GM12878 (cell line): ENCODE measurements around the gene SHH. TPM values are rescaled to one million over a fixed set of nuclear protein-coding genes. Genes with fewer than 3 reads are reported as not detected.

Source experiments
- ATAC-seq: fragments of 200-7000 bp; cut with Tn5 transposase; 3 replicates; pipeline ENCODE4 v1.9.1; 2020; ENCODE audit warnings: mild to moderate bottlenecking, moderate library complexity
- BruUV-seq: library from RNA; stranded (reverse); fragments of 400-500 nt; replicated peaks from 2 replicates; lab custom pipeline; 2021; lab: Mats Ljungman, UMichigan
- CTCF ChIA-PET: fragments of 300-600 bp; sonication (Branson Sonifier 250); formaldehyde crosslinking; extraction: SDS; loops from one replicate; lab custom pipeline; 2021; ENCODE audit warnings: inconsistent platforms; lab: Yijun Ruan, JAX
- POLR2A ChIA-PET: fragments of 350-600 bp; formaldehyde crosslinking; extraction: SDS; loops from one replicate; lab custom pipeline; 2021; ENCODE audit warnings: inconsistent platforms; lab: Charles Lee
- RAD21 ChIA-PET: fragments of 300-600 bp; sonication (Branson Sonifier 250); formaldehyde crosslinking; loops from one replicate; lab custom pipeline; 2023; ENCODE audit warnings: antibody characterized with exemption; ENCODE audit not compliant: unreplicated experiment; lab: Charles Lee
- SMC1A ChIA-PET: fragments of 300-600 bp; sonication (Branson Sonifier 250); formaldehyde crosslinking; loops from one replicate; lab custom pipeline; 2023; ENCODE audit not compliant: unreplicated experiment, uncharacterized antibody; lab: Charles Lee
- DNase-seq: peaks from one replicate; pipeline ENCODE4 v3.0.0-alpha.2; 2011; ENCODE audit warnings: low read depth, low spot score
- FAIRE-seq: peaks from 3 replicates; lab custom pipeline; 2011; peaks lifted over from hg19 to GRCh38; lab: Jason Lieb, UNC
- H2AFZ ChIP-seq: 2 replicates; pipeline ENCODE4 v1.6.0; 2011; ENCODE audit warnings: low read depth, low read length, control low read depth; ENCODE audit not compliant: control insufficient read depth
- H3K27ac ChIP-seq: 2 replicates; pipeline ENCODE4 v1.5.1; 2011; ENCODE audit warnings: control low read depth; ENCODE audit not compliant: control insufficient read depth, insufficient read depth
- H3K27me3 ChIP-seq, 2 experiments: replicated peaks in 1 of 2; 2 replicates each; pipeline versions ENCODE4 v1.6.0 to v1.6.1; 2011; ENCODE audit warnings: low read length in 1 of 2; ENCODE audit not compliant: control insufficient read depth in 2 of 2, insufficient read depth in 2 of 2
- H3K36me3 ChIP-seq, 2 experiments: 2 replicates each; pipeline ENCODE4 v1.5.1; 2011; ENCODE audit warnings: low read length in 1 of 2; ENCODE audit not compliant: control insufficient read depth in 2 of 2, insufficient read depth in 2 of 2
- H3K4me1 ChIP-seq: 2 replicates; pipeline ENCODE4 v1.6.1; 2011; ENCODE audit warnings: mild to moderate bottlenecking, low read length, moderate library complexity, mixed read lengths; ENCODE audit not compliant: control insufficient read depth, insufficient read depth
- H3K4me2 ChIP-seq: 2 replicates; pipeline ENCODE4 v1.6.0; 2011; ENCODE audit warnings: control low read depth; ENCODE audit not compliant: control insufficient read depth, insufficient read depth
- H3K4me3 ChIP-seq: fragments of 200-600 bp; sonication (generic); 2 replicates; pipeline ENCODE4 v1.5.1; 2016
- H3K79me2 ChIP-seq: 2 replicates; pipeline ENCODE4 v1.6.0; 2011; ENCODE audit warnings: low read length; ENCODE audit not compliant: control insufficient read depth, insufficient read depth
- H3K9ac ChIP-seq: 2 replicates; pipeline ENCODE4 v1.8.0; 2011; ENCODE audit warnings: low read length, control low read depth, mixed read lengths; ENCODE audit not compliant: control insufficient read depth, insufficient read depth
- H3K9me3 ChIP-seq: replicated peaks from 3 replicates; pipeline ENCODE4 v1.5.1; 2011; ENCODE audit warnings: mild to moderate bottlenecking, low read length; ENCODE audit not compliant: control insufficient read depth, insufficient read depth
- H4K20me1 ChIP-seq: 2 replicates; pipeline ENCODE4 v1.6.0; 2011; ENCODE audit not compliant: control insufficient read depth, insufficient read depth
- NR2C2 ChIP-seq: IDR thresholded peaks from 2 replicates; pipeline ENCODE4 v1.6.1; 2011; ENCODE audit warnings: borderline replicate concordance, low read depth; ENCODE audit not compliant: control insufficient read depth, insufficient read length
- POLR2A ChIP-seq: IDR thresholded peaks from 2 replicates; pipeline ENCODE4 v1.6.1; 2011; ENCODE audit warnings: low read depth, mild to moderate bottlenecking, low read length
- TCF3 ChIP-seq: IDR thresholded peaks from 2 replicates; pipeline ENCODE4 v1.6.1; 2012; ENCODE audit warnings: low read depth, mild to moderate bottlenecking, low read length, borderline replicate concordance; ENCODE audit not compliant: insufficient read depth
- WGBS: methylation state at CpG from one replicate; pipeline ENCODE4 v1.1.6; 2016; ENCODE audit warnings: low lambda C conversion rate; ENCODE audit not compliant: insufficient replicate concordance, insufficient coverage; ENCODE audit errors: missing lambda C conversion rate; 5-methylcytosine and 5-hydroxymethylcytosine counted together
- in situ Hi-C: fragments of 300-500 bp; cut with MboI; formaldehyde crosslinking; loops from 9 replicates; pipeline ENCODE4 v1.14.3; 2018; ENCODE audit warnings: mixed read lengths
- intact Hi-C: fragments of 100-400 bp; cut with micrococcal nuclease; formaldehyde crosslinking; loops from one replicate; pipeline ENCODE4 v1.14.2; 2022; ENCODE audit not compliant: unreplicated experiment
- polyA plus RNA-seq, 11 experiments: library from polyadenylated mRNA; depleted of rRNA in 4 of 11; unstranded in 6 of 11; stranded (reverse) in 5 of 11; fragments of >200 nt; fragmentation: Nextera tagmentation in 4 of 11; fragmentation: Illumina TruSeq in 1 of 11; extraction: Ambion mirVana in 4 of 11; extraction: Trizol in 1 of 11; gene quantifications; 1 replicate in 1 of 11; 2 replicates in 10 of 11; pipeline versions ENCODE4 v1.2.1 to v1.2.3, GENCODE V29; 2011 to 2016; ENCODE audit warnings: inconsistent platforms in 2 of 11, missing spikeins in 2 of 11, low read depth in 1 of 11
- total RNA-seq, 4 experiments: library from RNA; depleted of rRNA in 3 of 4; stranded (reverse); fragments of >200 nt in 3 of 4; fragmentation: Illumina TruSeq in 1 of 4; extraction: Trizol in 1 of 4; gene quantifications; 2 replicates each; pipeline versions ENCODE4 v1.2.1 to v1.2.3, GENCODE V29; 2013 to 2021
- TF ChIP-seq, protein P1 (sequence below): IDR thresholded peaks from 2 replicates; pipeline ENCODE4 v1.6.1; 2011; ENCODE audit warnings: mild to moderate bottlenecking, low read depth, low read length, moderate library complexity; ENCODE audit not compliant: insufficient replicate concordance
- TF ChIP-seq, protein P2 (sequence below): fragments of 450-650 bp; IDR thresholded peaks from 2 replicates; pipeline ENCODE4 v1.6.1; 2016; ENCODE audit warnings: mild to moderate bottlenecking
- TF ChIP-seq, protein P3 (sequence below): fragments of 450-650 bp; conservative IDR thresholded peaks from 2 replicates; pipeline ENCODE4 v1.6.1; 2017; ENCODE audit warnings: mild to moderate bottlenecking, moderate library complexity

SHH gene
- total and polyA plus RNA-seq, 10 of the 15 experiments (the other 5 are each of a cell fraction or from before 2014, with no cell fraction given), result not detected

DNA sequence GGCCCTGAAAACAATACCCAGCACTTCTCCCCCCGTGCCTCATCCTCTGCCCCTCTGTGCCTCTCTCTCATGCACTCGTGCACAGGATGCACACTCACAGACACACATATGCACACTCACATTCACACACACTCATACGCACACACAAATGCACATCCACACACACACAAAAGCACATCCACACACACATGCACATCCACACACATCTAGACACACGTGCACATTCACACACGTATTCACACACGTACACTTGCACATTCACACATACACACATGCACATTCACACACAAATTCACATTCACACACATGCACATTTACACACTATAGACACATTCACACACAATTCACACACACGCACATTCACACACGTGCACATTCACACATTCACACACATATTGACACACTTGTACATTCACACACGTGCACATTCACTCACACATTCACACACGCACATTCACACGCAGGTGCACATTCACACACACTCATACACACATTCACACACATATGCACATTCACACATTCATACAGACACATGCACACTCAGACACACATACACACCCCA is 19.2 kb downstream of the SHH start:
- intact Hi-C loops, result no loop called here
- H3K79me2 ChIP-seq, result no peaks in the 10 kb centered on the region
- H3K4me2 ChIP-seq, result no peak overlapping the region
- in situ Hi-C loops, result no loop called here
- H3K4me3 ChIP-seq, result no peak overlapping the region
- H3K9ac ChIP-seq, result no peak overlapping the region
- DNase-seq (no peak), ATAC-seq (no peak), FAIRE-seq (no peak)
- H2AFZ ChIP-seq, result no peak overlapping the region
- TF ChIP-seq, protein P1, sequence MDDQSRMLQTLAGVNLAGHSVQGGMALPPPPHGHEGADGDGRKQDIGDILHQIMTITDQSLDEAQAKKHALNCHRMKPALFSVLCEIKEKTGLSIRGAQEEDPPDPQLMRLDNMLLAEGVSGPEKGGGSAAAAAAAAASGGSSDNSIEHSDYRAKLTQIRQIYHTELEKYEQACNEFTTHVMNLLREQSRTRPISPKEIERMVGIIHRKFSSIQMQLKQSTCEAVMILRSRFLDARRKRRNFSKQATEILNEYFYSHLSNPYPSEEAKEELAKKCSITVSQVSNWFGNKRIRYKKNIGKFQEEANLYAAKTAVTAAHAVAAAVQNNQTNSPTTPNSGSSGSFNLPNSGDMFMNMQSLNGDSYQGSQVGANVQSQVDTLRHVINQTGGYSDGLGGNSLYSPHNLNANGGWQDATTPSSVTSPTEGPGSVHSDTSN, result peak; percentile 5
- TF ChIP-seq, protein P2, sequence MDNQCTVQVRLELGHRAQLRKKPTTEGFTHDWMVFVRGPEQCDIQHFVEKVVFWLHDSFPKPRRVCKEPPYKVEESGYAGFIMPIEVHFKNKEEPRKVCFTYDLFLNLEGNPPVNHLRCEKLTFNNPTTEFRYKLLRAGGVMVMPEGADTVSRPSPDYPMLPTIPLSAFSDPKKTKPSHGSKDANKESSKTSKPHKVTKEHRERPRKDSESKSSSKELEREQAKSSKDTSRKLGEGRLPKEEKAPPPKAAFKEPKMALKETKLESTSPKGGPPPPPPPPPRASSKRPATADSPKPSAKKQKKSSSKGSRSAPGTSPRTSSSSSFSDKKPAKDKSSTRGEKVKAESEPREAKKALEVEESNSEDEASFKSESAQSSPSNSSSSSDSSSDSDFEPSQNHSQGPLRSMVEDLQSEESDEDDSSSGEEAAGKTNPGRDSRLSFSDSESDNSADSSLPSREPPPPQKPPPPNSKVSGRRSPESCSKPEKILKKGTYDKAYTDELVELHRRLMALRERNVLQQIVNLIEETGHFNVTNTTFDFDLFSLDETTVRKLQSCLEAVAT, result no peak
- TF ChIP-seq NR2C2 (peak; percentile 8), TCF3 (peak; percentile 58; the same call in 1 of the 2 replicates), POLR2A (no peak)
- TF ChIP-seq, protein P3, sequence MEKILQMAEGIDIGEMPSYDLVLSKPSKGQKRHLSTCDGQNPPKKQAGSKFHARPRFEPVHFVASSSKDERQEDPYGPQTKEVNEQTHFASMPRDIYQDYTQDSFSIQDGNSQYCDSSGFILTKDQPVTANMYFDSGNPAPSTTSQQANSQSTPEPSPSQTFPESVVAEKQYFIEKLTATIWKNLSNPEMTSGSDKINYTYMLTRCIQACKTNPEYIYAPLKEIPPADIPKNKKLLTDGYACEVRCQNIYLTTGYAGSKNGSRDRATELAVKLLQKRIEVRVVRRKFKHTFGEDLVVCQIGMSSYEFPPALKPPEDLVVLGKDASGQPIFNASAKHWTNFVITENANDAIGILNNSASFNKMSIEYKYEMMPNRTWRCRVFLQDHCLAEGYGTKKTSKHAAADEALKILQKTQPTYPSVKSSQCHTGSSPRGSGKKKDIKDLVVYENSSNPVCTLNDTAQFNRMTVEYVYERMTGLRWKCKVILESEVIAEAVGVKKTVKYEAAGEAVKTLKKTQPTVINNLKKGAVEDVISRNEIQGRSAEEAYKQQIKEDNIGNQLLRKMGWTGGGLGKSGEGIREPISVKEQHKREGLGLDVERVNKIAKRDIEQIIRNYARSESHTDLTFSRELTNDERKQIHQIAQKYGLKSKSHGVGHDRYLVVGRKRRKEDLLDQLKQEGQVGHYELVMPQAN, result no peak
- ChIA-PET SMC1A (no interaction called here), CTCF (no interaction called here), RAD21 (no interaction called here), POLR2A (no interaction called here)
- no TSS peak for BruUV-seq
- H4K20me1 ChIP-seq, result no peaks in the 10 kb centered on the region
- no peaks in the 10 kb centered on the region for H3K27me3 ChIP-seq
- H3K27ac ChIP-seq, result no peak overlapping the region
- no peaks in the 10 kb centered on the region for H3K4me1 ChIP-seq
- no peaks in the 10 kb centered on the region for H3K9me3 ChIP-seq
- WGBS, result 53% methylated on average over 11 of the region's 11 CpGs
- no peaks in the 10 kb centered on the region for H3K36me3 ChIP-seq
